ENCODE results near the gene PANK1. TPM values are rescaled to one million over a fixed set of nuclear protein-coding genes. Genes with fewer than 3 reads are reported as not detected.

Gene PANK1
- total and polyA plus RNA-seq, 2 of the 8 experiments (the other 6 are each of a cell fraction or from before 2014, with no cell fraction given): 18.5 to 40.4 TPM

DNA sequence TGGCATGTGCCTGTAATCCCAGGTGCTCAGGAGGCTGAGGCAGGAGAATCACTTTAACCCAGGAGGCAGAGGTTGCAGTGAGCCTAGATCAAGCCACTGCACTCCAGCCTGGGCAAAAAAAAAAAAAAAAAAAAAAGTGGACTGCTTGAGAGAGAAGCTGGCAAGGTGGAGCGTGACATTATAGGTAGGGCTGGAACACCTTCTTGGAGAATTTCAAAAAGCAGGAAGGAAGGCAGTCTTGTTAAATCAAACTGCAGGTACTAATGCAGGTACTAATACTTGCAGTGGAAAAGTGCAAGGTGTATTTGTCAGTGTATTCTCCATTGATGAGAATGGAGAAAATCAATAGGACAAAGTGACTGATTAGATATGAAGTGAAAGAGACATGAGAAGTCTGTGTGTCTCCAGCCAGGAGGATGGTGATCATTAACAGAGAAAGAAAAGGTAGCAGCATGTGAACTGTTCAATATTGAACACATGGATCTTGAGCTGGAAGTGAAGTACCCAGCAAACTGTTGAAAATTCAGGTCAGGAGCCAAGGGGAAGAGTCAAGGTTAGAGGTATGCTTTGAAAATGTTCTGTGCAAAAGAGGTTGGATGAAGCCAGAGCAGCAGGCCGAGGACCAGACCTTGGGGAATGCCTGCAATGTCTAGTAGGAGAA lies 97.1 kb downstream of the PANK1 start:
- Histone ChIP-seq H4K91ac (replicated peaks; ENCODE audit: insufficient read length, low read length) (no peak overlapping the region), H2BK5ac (ENCODE audit: low read depth, low read length) (no peak overlapping the region), H3K27me3 (replicated peaks in 1 of 4; ENCODE audit: control insufficient read depth in 3 of 4, extremely low read depth in 1 of 4, insufficient read depth in 3 of 4, low read length in 3 of 4) (no peaks in the 10 kb centered on the region), H3K36me3 (ENCODE audit: control insufficient read depth in 2 of 4, insufficient read depth in 4 of 4, low read length in 3 of 4) (no peaks in the 10 kb centered on the region), H2BK20ac (ENCODE audit: low read length) (no peak overlapping the region), H2BK120ac (replicated peaks; ENCODE audit: low read depth, low read length) (no peak overlapping the region), H2BK15ac (ENCODE audit: low read length) (no peak overlapping the region), H3K4me3 (ENCODE audit: extremely low read depth in 1 of 4, insufficient read depth in 2 of 4, low read depth in 3 of 4, low read length in 4 of 4) (no peak overlapping the region), H3K4me2 (ENCODE audit: insufficient read depth in 1 of 2, low read depth in 2 of 2, low read length in 2 of 2) (no peak overlapping the region), H3K18ac (ENCODE audit: extremely low read depth, low read length) (no peak overlapping the region), H3K23me2 (ENCODE audit: low read depth, low read length) (no peaks in the 10 kb centered on the region), H4K20me1 (replicated peaks in 1 of 2; ENCODE audit: control insufficient read depth in 1 of 2, insufficient read depth in 2 of 2, low read length in 2 of 2) (no peaks in the 10 kb centered on the region), H2AFZ (ENCODE audit: low read length) (no peak overlapping the region), H3K4me1 (replicated peaks in 1 of 4; ENCODE audit: control insufficient read depth in 3 of 4, insufficient read depth in 4 of 4, low read length in 3 of 4) (no peaks in the 10 kb centered on the region), H3K14ac (ENCODE audit: insufficient read length) (no peak overlapping the region), H3K4ac (replicated peaks; ENCODE audit: insufficient read length, low read depth, low read length) (no peak overlapping the region), H2AK5ac (ENCODE audit: low read depth, low read length) (no peak overlapping the region), H3K27ac (ENCODE audit: low read depth, low read length) (no peak overlapping the region), H4K5ac (ENCODE audit: insufficient read length, low read depth, low read length) (no peak overlapping the region), H3K56ac (replicated peaks; ENCODE audit: insufficient read length, low read depth, low read length) (no peak overlapping the region), H3K9me3 (ENCODE audit: insufficient read depth in 2 of 2, low read depth in 1 of 2, low read length in 1 of 2) (no peaks in the 10 kb centered on the region), H4K8ac (ENCODE audit: extremely low read depth, insufficient read depth, low read length) (no peak overlapping the region), H2BK12ac (ENCODE audit: low read depth, low read length) (no peak overlapping the region), H3K23ac (ENCODE audit: insufficient read length) (no peak overlapping the region), H3K79me1 (ENCODE audit: low read depth, low read length) (no peaks in the 10 kb centered on the region), H3K9ac (replicated peaks in 1 of 4; ENCODE audit: extremely low read depth in 1 of 4, low read depth in 3 of 4, low read length in 3 of 4) (no peak overlapping the region), H3K79me2 (ENCODE audit: control insufficient read depth in 1 of 2, insufficient read depth in 2 of 2, low read length in 2 of 2) (no peaks in the 10 kb centered on the region)
- ChIA-PET CTCF (ENCODE audit: partially characterized antibody) (interaction anchor here (1.0 to 1.3 kb wide), 2 partner anchors 130 to 331 kb away, joined by 3 to 4 read pairs; no protein-coding TSS in a partner anchor), POLR2A (ENCODE audit: partially characterized antibody) (no interaction called here)
- FAIRE-seq: no peak
- no peak for DNase-seq (ENCODE audit: low read depth in 1 of 2, low spot score in 2 of 2)
- 92% methylated on average over 2 of the region's 2 CpGs; no CpG with 5 or more reads in 1 of the 2 experiments for WGBS, 2 experiments (ENCODE audit: extremely low coverage in 1 of 2, insufficient coverage in 1 of 2, insufficient read length in 1 of 2, insufficient replicate concordance in 2 of 2, low coverage in 1 of 2, low lambda C conversion rate in 2 of 2, missing lambda C conversion rate in 1 of 2)
- TF ChIP-seq RAD21 (IDR thresholded peaks at IDR 0.05 in 1 of 2, conservative IDR thresholded peaks at IDR 0.05 in 1 of 2; ENCODE audit: low read depth in 2 of 2, low read length in 2 of 2) (no peak), EZH2 (IDR thresholded peaks at IDR 0.05; ENCODE audit: low read depth, low read length, severe bottlenecking) (no peak), SIRT6 (IDR thresholded peaks at IDR 0.05; ENCODE audit: low read length) (no peak), POLR2A (IDR thresholded peaks at IDR 0.05; ENCODE audit: control extremely low read depth in 1 of 2, low read depth in 2 of 2, low read length in 2 of 2) (no peak), KDM5A (IDR thresholded peaks at IDR 0.05; ENCODE audit: low read length) (no peak), ZNF274 (IDR thresholded peaks at IDR 0.05; ENCODE audit: borderline replicate concordance, extremely low read depth, low read length) (no peak), CHD2 (IDR thresholded peaks at IDR 0.05; ENCODE audit: low read length) (no peak), TAF1 (IDR thresholded peaks at IDR 0.05; ENCODE audit: low read depth, low read length) (no peak), HDAC6 (IDR thresholded peaks at IDR 0.05; ENCODE audit: low read depth, low read length) (no peak), MAFK (IDR thresholded peaks at IDR 0.05; ENCODE audit: low read depth, low read length) (no peak), RNF2 (IDR thresholded peaks at IDR 0.05; ENCODE audit: borderline replicate concordance, low read depth, low read length, missing control alignments, poor library complexity, severe bottlenecking) (no peak), BCL11A (IDR thresholded peaks at IDR 0.05; ENCODE audit: low read depth in 2 of 2, low read length in 2 of 2) (no peak)
- TF ChIP-seq, protein P1, sequence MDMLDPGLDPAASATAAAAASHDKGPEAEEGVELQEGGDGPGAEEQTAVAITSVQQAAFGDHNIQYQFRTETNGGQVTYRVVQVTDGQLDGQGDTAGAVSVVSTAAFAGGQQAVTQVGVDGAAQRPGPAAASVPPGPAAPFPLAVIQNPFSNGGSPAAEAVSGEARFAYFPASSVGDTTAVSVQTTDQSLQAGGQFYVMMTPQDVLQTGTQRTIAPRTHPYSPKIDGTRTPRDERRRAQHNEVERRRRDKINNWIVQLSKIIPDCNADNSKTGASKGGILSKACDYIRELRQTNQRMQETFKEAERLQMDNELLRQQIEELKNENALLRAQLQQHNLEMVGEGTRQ (IDR thresholded peaks at IDR 0.05; ENCODE audit: low read length): no peak

Data from H1 (cell line).